ENCODE data around the gene KIF5A. TPM values are rescaled to one million over a fixed set of nuclear protein-coding genes. Genes with fewer than 3 reads are reported as not detected.
A peak's percentile ranks its signal among the peaks of the same experiment; 100 is the strongest.

KIF5A gene
- total and polyA plus RNA-seq, 2 of the 13 experiments (the other 11 are each of a cell fraction or from before 2014, with no cell fraction given) = 1.6 to 11.9 TPM

- WGBS (ENCODE audit: low lambda C conversion rate) = 20% methylated on average over 9 of the region's 9 CpGs
- DNase-seq (ENCODE audit: low spot score) = peak; percentile 88
- Histone ChIP-seq H3K4me1 (ENCODE audit: insufficient read depth, low read length) (peaks cover 78% of the 10 kb centered on the region), H3K9me3 (ENCODE audit: low read length) (no peaks in the 10 kb centered on the region), H3K27me3 (ENCODE audit: control insufficient read depth in 1 of 2, insufficient read depth in 2 of 2, low read length in 2 of 2) (no peaks in the 10 kb centered on the region), H3K27ac (ENCODE audit: extremely low read length, insufficient read depth, low read length) (peak overlapping the region; percentile 99), H4K20me1 (ENCODE audit: insufficient read depth, low read length) (no peaks in the 10 kb centered on the region), H2AFZ (ENCODE audit: low read length) (no peak overlapping the region), H3K4me3 (replicated peaks in 1 of 3; ENCODE audit: insufficient read depth in 1 of 3, low read depth in 2 of 3, low read length in 3 of 3) (peak overlapping the region; percentile 33 to 66 (median 36); a peak in 5 of 6 replicates), H3K79me2 (ENCODE audit: insufficient read depth, low read length) (peaks cover 10% of the 10 kb centered on the region), H3K9ac (ENCODE audit: insufficient read depth, low read depth, low read length) (peak overlapping the region; percentile 72), H3K4me2 (ENCODE audit: low read depth, low read length) (peak overlapping the region; percentile 90), H3K36me3 (replicated peaks in 1 of 2; ENCODE audit: control insufficient read depth in 1 of 2, insufficient read depth in 2 of 2, low read length in 2 of 2) (peaks cover 0 to 7% of the 10 kb centered on the region in 2 experiments; a peak in 2 of 5 replicates)
- in situ Hi-C loops (cut with HindIII; ENCODE audit: extremely low pct_ligation_motif_present, low pct_unique_long_range_greater_than_20kb) = no loop called here
- no peak for FAIRE-seq
- intact Hi-C loops (cut with micrococcal nuclease; ENCODE audit: unreplicated experiment) = loop anchor here (1.0 kb wide), 1 partner anchor 30 kb away; no protein-coding TSS in a partner anchor
- POLR2A ChIA-PET = interaction anchor here (0.8 to 4.4 kb wide), 22 partner anchors 11 to 168 kb away, joined by 3 to 40 read pairs (median 5); partner anchors contain the start of genes ARHGEF25, B4GALNT1, DCTN2 and DDIT3
- ATAC-seq = peak; percentile 55
- TSS peak; percentile 73 for BruUV-seq (replicated peaks)
- CTCF ChIA-PET (ENCODE audit: low intra/inter-chr PET ratio, low total read pairs) = no interaction called here
- no peak for TF ChIP-seq SSRP1 (CRISPR knock-in tag; IDR thresholded peaks at IDR 0.05)
- peak; percentile 21; the same call in 1 of the 2 replicates for TF ChIP-seq ATF7 (IDR thresholded peaks at IDR 0.05)
- TF ChIP-seq ATF7 (CRISPR knock-in tag; IDR thresholded peaks at IDR 0.05) = no peak
- no peak for TF ChIP-seq IKZF1 (IDR thresholded peaks at IDR 0.05)
- TF ChIP-seq MED13 (CRISPR knock-in tag; IDR thresholded peaks at IDR 0.05) = no peak
- no peak for TF ChIP-seq HMG20B (CRISPR knock-in tag; conservative IDR thresholded peaks at IDR 0.05)
- TF ChIP-seq SNAI1 (CRISPR knock-in tag; IDR thresholded peaks at IDR 0.05; ENCODE audit: borderline replicate concordance) = no peak
- TF ChIP-seq, protein P1, sequence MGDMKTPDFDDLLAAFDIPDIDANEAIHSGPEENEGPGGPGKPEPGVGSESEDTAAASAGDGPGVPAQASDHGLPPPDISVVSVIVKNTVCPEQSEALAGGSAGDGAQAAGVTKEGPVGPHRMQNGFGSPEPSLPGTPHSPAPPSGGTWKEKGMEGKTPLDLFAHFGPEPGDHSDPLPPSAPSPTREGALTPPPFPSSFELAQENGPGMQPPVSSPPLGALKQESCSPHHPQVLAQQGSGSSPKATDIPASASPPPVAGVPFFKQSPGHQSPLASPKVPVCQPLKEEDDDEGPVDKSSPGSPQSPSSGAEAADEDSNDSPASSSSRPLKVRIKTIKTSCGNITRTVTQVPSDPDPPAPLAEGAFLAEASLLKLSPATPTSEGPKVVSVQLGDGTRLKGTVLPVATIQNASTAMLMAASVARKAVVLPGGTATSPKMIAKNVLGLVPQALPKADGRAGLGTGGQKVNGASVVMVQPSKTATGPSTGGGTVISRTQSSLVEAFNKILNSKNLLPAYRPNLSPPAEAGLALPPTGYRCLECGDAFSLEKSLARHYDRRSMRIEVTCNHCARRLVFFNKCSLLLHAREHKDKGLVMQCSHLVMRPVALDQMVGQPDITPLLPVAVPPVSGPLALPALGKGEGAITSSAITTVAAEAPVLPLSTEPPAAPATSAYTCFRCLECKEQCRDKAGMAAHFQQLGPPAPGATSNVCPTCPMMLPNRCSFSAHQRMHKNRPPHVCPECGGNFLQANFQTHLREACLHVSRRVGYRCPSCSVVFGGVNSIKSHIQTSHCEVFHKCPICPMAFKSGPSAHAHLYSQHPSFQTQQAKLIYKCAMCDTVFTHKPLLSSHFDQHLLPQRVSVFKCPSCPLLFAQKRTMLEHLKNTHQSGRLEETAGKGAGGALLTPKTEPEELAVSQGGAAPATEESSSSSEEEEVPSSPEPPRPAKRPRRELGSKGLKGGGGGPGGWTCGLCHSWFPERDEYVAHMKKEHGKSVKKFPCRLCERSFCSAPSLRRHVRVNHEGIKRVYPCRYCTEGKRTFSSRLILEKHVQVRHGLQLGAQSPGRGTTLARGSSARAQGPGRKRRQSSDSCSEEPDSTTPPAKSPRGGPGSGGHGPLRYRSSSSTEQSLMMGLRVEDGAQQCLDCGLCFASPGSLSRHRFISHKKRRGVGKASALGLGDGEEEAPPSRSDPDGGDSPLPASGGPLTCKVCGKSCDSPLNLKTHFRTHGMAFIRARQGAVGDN (CRISPR knock-in tag; IDR thresholded peaks at IDR 0.05) = no peak
- no peak for TF ChIP-seq SP1 (IDR thresholded peaks at IDR 0.05)
- TF ChIP-seq SP1 (CRISPR knock-in tag; IDR thresholded peaks at IDR 0.05) = no peak
- TF ChIP-seq TBP (CRISPR knock-in tag; IDR thresholded peaks at IDR 0.05) = no peak
- TF ChIP-seq ZNF678 (CRISPR knock-in tag; IDR thresholded peaks at IDR 0.05) = no peak
- TF ChIP-seq GFI1 (CRISPR knock-in tag; IDR thresholded peaks at IDR 0.05; ENCODE audit: borderline replicate concordance) = no peak
- TF ChIP-seq FOSL1 (CRISPR knock-in tag; IDR thresholded peaks at IDR 0.05; ENCODE audit: borderline replicate concordance) = peak; percentile 87
- no peak for TF ChIP-seq ZFP62 (CRISPR knock-in tag; IDR thresholded peaks at IDR 0.05)
- TF ChIP-seq, protein P2, sequence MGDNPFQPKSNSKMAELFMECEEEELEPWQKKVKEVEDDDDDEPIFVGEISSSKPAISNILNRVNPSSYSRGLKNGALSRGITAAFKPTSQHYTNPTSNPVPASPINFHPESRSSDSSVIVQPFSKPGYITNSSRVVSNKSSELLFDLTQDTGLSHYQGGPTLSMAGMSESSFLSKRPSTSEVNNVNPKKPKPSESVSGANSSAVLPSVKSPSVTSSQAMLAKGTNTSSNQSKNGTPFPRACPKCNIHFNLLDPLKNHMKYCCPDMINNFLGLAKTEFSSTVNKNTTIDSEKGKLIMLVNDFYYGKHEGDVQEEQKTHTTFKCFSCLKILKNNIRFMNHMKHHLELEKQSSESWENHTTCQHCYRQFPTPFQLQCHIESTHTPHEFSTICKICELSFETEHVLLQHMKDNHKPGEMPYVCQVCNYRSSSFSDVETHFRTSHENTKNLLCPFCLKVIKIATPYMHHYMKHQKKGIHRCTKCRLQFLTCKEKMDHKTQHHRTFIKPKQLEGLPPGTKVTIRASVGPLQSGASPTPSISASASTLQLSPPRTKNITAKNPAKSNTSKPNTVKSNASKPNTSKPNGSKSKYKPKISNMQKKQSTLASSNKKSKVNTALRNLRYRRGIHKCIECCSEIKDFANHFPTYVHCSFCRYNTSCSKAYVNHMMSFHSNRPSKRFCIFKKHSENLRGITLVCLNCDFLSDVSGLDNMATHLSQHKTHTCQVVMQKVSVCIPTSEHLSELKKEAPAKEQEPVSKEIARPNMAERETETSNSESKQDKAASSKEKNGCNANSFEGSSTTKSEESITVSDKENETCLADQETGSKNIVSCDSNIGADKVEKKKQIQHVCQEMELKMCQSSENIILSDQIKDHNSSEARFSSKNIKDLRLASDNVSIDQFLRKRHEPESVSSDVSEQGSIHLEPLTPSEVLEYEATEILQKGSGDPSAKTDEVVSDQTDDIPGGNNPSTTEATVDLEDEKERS (CRISPR knock-in tag; IDR thresholded peaks at IDR 0.05) = no peak
- TF ChIP-seq YEATS4 (CRISPR knock-in tag; IDR thresholded peaks at IDR 0.05; ENCODE audit: borderline replicate concordance) = no peak
- TF ChIP-seq, protein P3, sequence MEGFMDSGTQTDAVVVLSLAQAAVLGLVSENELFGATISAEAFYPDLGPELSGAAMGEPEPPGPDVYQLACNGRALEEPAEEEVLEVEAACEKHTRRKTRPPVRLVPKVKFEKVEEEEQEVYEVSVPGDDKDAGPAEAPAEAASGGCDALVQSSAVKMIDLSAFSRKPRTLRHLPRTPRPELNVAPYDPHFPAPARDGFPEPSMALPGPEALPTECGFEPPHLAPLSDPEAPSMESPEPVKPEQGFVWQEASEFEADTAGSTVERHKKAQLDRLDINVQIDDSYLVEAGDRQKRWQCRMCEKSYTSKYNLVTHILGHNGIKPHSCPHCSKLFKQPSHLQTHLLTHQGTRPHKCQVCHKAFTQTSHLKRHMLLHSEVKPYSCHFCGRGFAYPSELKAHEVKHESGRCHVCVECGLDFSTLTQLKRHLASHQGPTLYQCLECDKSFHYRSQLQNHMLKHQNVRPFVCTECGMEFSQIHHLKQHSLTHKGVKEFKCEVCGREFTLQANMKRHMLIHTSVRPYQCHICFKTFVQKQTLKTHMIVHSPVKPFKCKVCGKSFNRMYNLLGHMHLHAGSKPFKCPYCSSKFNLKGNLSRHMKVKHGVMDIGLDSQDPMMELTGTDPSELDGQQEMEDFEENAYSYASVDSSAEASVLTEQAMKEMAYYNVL (CRISPR knock-in tag; IDR thresholded peaks at IDR 0.05; ENCODE audit: borderline replicate concordance) = no peak
These were observed 26.8 kb downstream of the KIF5A start for GRCh38 chr12:57576613-57577160.
